ENCODE results near the gene PGGT1B. TPM values are rescaled to one million over a fixed set of nuclear protein-coding genes. Genes with fewer than 3 reads are reported as not detected.
A peak's percentile ranks its signal among the peaks of the same experiment; 100 is the strongest.

PGGT1B gene
- total RNA-seq, 1 donor from 2014 or later, result 22.9 TPM

DNA sequence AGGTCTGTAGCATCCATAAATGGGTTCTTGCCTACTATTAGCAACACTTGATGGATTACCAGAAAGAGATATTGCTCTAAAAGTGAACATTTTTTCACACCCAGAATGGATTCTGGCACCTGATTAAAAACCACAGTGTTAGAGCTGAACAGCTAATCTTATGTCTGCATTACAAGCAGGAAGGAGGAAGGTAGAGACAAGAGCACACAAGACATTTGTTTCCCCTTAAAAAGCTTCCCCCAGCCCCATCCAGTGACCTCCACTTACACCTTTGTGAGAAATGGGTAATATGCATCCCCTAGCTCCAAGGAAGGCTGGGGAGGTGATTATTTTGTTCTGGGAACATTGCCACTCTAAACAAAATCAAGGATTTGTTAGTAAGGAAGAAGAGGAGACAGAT is 80.9 kb downstream of the PGGT1B start:
- DNase-seq (ENCODE audit: low read depth, low spot score), result no peak

DNA sequence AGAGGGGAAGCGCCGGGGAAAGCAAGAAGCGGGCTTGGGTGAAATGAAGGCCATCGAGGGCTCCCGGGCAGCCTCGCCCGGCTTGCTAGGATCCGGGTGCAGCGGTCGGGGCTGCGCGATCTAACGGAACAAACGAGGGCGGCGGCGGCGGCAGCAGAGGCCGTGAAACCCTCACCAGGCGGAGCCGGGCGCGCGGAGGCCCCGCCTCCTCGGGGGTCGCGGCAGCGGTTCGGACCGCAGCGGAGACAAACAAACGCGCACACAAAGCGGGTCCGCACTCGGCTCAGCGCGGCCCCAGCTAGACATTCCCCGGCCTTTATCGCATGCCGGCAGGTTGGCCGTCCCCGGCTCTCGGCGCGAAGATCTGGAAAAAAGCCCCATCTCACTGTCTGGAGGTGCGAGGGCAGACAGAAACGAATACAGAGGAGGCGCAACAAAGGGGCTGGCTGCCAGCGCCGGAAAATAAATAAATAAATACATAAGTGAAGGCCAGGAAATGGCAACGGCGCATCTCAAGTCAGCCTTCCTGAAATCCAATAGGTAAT is 82.4 kb downstream of the PGGT1B start:
- DNase-seq (ENCODE audit: low read depth, low spot score), result no peak

DNA sequence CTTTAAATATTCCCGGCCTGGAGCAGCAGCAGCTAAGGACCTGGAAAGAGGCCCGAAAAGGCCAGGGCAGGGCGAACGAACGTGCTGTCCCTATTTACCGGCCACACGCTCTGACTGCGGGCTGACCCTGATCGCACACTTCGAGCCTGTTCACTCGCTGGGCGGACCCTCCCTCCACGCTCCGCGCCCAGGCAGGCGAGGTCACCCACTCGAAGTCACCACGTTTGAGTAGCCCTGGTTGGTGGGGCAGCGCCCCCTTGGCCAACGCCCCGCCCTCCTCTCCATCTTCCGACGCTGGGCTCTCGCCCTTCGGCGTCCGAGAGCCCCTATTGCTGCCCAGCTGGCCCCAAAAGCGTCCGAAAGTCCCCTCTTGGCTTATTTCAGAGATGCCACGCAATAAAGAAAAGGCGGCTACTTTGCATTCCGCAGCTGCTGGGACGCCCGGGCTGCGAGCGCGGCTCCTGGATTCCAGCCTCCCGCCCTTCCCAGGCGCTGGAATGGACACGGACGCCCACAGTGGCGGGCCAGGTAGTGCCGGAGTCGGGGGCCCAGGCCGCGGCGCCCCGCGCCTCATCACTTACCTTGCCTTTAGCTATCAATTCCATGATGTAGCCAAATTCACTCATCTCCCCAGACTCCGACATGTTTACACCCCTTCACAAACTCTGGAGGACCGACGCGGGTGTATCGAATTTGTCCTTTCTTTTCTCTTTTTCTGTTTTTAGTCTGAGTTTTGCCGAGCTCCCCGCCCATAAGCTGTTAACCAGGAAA is 83.1 kb downstream of the PGGT1B start:
- no peak for DNase-seq (ENCODE audit: low read depth, low spot score)

DNA sequence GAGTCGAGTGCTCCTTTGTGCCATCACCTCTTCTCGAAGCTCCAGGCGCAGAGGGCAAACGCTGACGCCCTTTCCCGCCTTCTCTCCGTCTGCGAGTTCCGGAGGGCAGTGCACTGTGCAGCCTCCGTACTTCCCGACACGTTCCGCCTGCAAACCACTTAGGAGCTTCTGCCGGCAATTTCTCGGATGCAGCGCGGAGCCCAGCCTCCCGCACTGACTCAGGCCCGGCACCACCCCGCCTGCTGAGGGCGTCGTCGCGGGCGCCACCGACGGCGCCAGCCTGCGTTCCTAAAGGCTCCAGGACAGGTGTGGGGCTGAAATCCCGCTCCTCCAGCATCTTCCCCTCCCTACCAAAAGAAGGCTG is 83.7 kb downstream of the PGGT1B start:
- no peak for DNase-seq (ENCODE audit: low read depth, low spot score)

DNA sequence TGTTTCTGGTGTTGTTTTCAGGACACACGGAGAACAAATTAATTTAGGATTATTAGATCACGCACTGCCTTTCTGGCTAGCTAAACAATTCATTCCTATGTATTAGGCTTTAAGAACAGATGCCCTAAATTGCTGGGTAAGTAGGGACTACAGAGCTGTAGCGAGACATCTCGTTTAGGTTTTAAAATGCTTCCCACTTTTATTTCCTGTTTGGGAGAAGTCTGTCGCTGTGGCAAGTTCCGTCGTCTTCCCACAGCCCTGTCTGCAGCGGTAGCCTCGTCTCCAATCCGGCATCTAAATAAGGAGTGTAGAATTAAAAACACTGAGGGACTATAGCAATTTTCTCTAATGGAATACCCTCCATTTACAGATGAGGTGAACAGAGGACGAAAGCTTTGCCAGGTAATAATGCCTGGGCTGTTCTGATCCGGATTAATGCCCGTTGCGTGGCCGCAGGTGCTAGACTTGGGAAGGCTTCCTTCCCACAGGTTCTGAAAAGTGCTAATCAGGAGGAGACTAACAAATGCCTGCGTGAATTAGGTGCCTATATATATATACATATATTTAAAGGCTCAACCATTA is 91.7 kb downstream of the PGGT1B start:
- no peak for DNase-seq (ENCODE audit: low read depth, low spot score)

DNA sequence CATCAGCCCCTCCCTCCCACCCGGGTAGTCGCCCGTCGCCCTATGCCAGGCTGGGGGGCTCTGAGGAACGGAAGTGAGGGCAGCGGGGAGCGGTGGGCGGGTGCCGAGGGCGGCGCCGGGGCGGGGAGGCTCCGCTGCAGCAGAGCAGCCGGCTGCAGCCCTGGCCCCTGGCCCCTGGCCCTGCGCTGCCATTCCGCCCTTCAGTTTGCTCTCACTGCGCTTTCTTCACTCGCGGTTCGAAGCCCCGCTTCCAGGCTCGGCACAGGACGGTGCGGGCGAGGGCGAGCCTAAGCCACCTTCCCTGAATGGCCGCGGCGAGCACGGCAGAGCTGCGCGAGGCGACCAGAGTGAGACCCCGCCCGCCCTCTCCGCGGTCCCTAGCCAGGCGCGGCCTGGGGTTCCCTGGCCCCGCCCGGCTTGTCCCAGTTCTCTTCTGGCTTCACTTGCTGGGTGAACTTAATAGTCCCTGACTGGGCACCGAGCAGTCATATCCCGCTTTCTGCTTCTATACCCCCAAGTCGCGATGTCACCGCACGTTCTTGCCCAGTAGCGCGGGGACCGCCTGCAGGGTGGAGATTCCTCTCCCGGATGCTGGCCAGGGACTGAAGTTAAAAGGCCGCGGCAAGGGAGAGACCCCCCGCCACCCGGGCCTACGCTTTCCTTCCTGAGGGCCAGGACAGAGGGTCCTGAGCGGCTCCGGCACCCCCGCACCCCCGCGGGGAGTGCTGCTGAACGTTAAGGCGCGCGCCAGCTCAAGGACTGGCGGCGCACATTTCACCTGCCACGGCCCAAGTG is 92.3 kb downstream of the PGGT1B start:
- no peak for DNase-seq (ENCODE audit: low read depth, low spot score)

DNA sequence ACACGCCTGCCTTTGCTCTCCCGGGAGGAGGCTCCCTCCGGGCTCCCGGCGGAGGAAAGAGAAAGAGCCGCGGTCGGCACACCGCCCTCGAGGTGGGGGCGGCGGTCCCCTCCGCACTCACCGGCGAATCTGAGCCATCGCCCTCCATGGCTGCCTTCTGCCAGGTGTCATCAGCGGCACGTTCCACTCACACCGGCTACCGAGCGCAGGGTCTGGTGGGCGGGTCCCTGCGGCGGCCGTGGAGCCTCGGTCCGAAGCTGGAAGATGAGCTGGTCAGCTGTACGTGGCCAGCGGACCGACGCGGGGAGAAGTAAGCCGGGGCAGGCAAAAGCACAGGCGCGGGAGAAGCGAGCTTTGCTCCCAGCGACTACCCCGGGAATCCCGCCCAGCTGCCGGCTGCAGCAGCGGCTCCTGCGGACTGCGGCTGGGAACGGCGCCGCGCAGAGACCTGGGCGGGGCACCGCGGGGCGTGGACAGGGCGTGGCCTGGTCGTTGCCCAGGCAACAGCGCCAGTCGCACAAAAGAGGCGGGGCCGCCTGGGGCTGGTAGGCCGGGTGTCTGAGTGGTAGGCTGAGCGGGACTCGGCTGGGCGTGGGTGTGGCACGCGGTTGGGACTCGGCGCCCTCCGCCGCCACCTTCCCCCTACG is 93.1 kb downstream of the PGGT1B start, which contains the start of gene TRIM36:
Gene TRIM36 (minus strand): TSS at position 422 of the 647 bp plus-strand sequence. CDS start 274 bp downstream, at position 148.
- DNase-seq (ENCODE audit: low read depth, low spot score), result peak; percentile 62

DNA sequence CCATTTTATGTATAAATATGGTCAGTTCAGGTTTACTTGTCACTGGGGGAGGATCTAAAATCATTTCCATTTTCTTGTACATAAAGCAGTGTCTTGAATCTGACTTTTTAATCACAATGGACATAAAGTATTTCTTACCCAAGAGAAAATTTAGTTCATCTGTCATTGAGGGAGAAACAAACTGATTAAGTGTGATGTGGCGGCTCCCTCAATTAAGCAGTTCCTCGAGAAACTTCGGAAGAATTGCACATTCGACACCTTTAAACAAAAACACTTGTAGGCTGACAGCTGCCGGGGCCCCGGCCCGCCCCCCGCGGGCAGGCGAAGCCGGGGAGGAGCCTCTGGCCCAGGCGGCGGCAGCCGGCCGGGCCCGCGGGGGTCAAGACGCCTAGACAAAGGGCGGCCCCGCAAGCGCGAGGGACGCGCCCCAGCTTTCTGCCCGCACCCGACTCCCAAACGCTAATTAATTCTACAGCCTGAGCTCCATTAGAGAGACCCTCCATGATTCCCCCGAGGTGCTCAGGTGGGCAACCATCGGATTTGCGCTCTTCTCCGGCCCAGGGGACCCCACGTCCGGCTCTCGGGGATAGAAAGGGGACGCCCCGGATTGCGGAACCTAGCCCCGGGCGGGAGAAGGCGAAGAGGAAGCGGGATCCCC is 93.7 kb downstream of the PGGT1B start:
- no peak for DNase-seq (ENCODE audit: low read depth, low spot score)

DNA sequence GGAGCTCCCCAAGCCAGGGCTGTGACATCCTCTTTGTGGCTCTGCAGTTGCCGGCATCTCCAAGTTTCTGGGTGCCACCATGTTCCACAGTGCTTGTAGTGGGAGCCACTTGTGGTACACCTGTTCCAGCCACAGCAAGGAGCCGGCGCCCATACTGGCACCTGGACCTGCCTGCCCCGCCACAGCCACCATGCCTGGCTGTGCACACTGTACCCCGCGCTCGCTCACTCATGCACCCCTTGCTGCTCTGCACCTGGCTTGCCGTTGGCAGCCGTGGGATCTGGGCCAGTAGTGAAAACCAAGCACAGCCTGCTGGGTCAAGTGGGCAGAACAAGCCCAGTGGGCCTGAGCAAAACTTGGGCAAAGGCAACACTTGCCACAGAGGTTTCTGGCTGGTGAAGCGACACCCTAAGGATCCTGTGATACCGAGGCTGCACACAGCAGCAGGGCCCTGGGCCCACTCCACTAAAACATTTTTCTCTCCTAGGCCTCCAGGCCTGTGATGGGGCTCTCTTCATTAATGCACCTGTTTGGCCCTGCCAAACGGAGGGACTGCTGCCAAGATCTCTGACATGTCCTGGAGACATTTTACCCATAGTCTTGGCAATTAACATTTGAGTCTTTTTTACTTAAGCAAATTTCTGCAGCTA is 95.8 kb downstream of the PGGT1B start:
- no peak for DNase-seq (ENCODE audit: low read depth, low spot score)

DNA sequence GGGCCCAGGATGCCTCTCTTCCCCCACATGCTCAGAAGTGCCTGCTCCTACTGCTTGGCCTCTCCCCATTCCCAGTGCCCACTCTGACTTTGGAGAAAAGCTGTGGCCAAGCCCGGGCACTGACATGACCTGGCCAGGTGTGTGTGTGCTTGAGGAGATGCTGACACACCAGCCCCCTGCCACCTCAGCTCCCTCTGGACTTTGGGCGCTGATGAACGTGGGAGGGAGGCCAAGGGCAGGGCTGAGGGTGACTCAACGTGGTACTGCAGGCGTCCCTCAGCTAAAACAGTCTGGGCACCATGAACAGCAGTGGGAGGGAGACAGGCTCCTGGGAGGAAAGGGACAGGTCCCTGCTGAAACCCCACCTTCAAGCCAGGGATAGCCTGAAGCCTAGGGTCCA is 96.9 kb downstream of the PGGT1B start:
- DNase-seq (ENCODE audit: low read depth, low spot score), result no peak

DNA sequence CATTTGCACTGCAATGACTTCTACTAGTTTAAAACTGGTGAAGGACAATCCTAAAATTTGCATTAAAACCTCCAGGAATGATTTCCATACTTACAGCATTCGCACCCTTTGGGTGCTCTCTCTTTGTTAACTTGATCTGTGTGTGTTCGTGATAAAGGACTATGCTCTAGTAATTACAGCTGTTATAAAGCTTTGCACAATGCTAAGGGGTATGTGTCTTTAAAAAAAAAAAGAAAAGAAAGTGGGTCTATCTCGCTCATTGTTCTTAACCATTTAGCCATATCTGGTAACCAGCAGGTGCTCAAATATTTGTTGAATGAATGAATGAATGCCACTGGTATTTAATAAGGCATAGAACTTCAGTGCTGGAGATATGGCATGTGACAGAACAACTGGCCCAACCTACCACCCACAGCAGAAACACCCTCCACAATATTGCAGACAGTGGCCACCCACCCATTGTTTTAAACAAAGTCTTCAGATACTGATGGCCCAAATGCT is 101.7 kb downstream of the PGGT1B start:
- DNase-seq (ENCODE audit: low read depth, low spot score), result no peak

Other genes starting within 250 kb of the PGGT1B start
- gene TRIM36, start 93.0 kb downstream of the PGGT1B start, total RNA-seq, result 0.26 and 0.74 TPM in 2 replicates
- 6.4 and 6.6 TPM in 2 replicates for gene CCDC112, start 33.8 kb upstream of the PGGT1B start, total RNA-seq

Measured in pulmonary artery endothelial cell (primary cell).